ENCODE data around the gene NUP188.

DNA sequence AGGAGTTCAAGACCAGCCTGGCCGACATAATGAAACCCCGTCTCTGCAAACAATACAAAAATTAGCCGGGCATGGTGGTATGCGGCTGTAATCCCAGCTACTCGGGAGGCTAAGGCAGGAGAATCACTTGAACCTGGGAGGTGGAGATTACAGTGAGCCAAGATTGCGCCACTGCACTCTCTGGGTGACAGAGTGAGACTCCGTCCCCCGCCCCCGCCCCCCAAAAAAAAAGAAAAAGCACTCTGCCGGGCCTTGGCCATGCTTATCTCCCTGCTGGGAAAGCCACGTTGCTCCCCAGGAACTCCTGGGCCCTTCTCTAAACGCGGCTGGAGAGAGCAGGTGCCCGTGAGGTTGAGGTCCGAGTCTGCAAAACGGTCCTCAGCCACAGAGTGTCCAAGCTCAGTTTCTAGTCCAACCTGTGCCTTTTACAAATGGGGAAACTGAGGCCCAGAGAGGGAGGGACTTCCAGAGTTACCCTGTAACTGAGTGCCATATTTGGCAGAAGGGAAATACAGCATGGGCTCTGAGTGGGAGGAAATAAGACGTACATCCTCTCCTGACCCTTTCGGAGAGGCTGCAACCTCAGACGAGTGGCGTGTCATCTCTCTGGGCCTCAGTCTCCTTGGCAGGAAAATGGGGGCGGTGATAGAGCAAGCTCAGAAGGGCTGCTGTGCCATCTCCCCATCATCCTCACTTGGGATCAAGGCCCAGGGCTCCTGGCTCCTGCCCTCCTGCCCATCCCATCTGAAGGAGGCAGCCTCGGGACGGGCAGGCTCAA lies 33.3 kb upstream of the NUP188 start:
- TF ChIP-seq SMAD1 (IDR thresholded peaks at IDR 0.05; ENCODE audit: low read depth, partially characterized antibody) (no peak), ATF7 (IDR thresholded peaks at IDR 0.05; ENCODE audit: low read depth) (no peak), ASH2L (IDR thresholded peaks at IDR 0.05; ENCODE audit: borderline replicate concordance, low read depth) (no peak), JUND (IDR thresholded peaks at IDR 0.05; ENCODE audit: low read depth, low read length) (no peak)
- TF ChIP-seq, protein P1, sequence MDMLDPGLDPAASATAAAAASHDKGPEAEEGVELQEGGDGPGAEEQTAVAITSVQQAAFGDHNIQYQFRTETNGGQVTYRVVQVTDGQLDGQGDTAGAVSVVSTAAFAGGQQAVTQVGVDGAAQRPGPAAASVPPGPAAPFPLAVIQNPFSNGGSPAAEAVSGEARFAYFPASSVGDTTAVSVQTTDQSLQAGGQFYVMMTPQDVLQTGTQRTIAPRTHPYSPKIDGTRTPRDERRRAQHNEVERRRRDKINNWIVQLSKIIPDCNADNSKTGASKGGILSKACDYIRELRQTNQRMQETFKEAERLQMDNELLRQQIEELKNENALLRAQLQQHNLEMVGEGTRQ (IDR thresholded peaks at IDR 0.05; ENCODE audit: borderline replicate concordance, low read depth, low read length), result no peak
- TF ChIP-seq, protein P2, sequence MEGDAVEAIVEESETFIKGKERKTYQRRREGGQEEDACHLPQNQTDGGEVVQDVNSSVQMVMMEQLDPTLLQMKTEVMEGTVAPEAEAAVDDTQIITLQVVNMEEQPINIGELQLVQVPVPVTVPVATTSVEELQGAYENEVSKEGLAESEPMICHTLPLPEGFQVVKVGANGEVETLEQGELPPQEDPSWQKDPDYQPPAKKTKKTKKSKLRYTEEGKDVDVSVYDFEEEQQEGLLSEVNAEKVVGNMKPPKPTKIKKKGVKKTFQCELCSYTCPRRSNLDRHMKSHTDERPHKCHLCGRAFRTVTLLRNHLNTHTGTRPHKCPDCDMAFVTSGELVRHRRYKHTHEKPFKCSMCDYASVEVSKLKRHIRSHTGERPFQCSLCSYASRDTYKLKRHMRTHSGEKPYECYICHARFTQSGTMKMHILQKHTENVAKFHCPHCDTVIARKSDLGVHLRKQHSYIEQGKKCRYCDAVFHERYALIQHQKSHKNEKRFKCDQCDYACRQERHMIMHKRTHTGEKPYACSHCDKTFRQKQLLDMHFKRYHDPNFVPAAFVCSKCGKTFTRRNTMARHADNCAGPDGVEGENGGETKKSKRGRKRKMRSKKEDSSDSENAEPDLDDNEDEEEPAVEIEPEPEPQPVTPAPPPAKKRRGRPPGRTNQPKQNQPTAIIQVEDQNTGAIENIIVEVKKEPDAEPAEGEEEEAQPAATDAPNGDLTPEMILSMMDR (IDR thresholded peaks at IDR 0.05 in 2 of 3, conservative IDR thresholded peaks at IDR 0.05 in 1 of 3; ENCODE audit: control insufficient read depth in 2 of 3, extremely low read depth in 1 of 3, insufficient read depth in 1 of 3, low read depth in 3 of 3, low read length in 3 of 3), result no peak

Data from GM12878 (cell line).